HG03565 (cell line): ENCODE data around the gene TAX1BP1.
"Not testable (repeated sequence)": the region's sequence is repeated elsewhere in the genome, so short reads cannot be mapped to it uniquely, and the experiment has no call there.

ENCODE experiments used
- ATAC-seq: cut with Tn5 transposase; IDR thresholded peaks from one replicate; pipeline ENCODE4 v1.9.1; 2021; ENCODE audit warnings: mild to moderate bottlenecking, moderate library complexity; ENCODE audit not compliant: unreplicated experiment

TAX1BP1 gene

DNA sequence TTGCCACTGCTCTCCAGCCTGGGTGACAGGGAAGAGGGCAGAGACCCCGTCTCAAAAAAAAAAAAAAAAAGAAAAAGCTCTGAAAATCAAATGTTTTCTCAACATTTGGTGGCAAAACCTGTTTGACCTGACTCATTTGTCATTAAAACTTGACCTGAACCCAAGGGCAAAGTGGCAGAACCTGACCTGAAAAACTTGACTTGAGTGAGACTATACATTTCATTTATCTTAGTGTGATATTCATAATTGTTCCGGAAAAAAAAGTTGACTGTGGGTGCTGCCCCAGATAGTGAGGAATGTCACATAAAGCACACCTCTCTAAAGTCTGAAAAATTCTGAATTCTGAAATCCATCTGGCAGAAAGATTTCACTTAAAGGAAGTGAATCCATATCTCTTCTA, 2.3 kb upstream of the TAX1BP1 start:
- no peak for ATAC-seq

DNA sequence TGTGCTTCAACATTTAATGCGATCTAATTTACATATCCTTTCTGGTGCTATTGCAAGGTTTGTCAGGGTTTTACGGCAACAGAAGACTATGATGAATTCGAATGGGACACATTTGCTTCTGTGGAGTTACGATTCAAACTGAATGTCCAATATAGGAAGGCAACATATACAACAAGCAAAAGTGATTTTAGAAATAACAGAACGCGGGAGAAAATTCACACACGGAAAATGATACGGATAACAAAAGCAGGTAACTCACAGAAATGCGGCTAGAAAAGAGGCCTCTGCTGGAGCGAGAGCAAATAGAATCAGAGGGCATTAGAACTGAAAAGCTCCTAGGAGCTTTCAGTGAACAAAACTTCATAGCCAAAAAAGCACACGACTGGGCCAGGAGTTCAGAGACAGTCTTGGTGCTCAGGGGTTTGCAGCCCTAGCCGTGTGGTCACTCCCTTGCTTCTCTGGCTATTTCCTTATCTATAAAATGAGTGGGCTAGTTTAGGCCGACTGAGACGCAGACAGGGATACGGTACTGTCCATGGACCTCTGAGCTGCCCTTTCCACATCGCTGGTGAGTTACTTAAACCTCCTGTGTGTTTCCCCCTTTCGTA, 557 bp upstream of the TAX1BP1 start:
- ATAC-seq: peak; percentile 22

DNA sequence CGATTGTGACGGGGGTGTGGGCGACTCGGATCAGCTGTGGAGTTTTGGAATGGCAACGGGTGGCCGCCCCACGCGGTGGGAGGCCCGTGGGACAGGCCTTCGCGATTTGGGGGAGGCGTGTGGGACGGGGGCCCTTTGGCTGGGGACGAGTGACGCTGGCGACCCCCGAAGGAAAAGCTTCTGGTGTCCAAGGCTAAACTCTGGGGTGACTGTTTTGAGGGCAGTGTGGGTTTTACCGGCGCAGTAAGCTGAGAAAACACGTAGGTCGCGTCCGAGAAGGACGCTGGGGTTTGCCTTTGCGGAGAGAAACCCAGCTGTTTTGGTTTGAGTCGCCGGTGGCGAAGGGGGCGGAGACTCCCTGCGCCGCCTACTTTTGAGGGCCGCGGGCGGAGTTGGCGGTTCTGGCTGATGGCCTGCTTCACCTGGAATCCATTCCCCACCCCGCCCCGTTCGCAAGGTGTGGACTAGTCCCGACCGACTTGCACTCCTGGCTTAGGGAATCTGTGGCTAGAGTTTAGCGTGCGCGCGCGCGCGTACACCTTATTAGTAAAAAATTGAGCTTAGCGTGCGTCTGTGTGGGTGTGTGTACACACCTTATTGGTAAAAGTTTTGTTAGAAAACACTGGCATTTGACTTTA, 606 bp downstream of the TAX1BP1 start:
- peak; percentile 49 for ATAC-seq

DNA sequence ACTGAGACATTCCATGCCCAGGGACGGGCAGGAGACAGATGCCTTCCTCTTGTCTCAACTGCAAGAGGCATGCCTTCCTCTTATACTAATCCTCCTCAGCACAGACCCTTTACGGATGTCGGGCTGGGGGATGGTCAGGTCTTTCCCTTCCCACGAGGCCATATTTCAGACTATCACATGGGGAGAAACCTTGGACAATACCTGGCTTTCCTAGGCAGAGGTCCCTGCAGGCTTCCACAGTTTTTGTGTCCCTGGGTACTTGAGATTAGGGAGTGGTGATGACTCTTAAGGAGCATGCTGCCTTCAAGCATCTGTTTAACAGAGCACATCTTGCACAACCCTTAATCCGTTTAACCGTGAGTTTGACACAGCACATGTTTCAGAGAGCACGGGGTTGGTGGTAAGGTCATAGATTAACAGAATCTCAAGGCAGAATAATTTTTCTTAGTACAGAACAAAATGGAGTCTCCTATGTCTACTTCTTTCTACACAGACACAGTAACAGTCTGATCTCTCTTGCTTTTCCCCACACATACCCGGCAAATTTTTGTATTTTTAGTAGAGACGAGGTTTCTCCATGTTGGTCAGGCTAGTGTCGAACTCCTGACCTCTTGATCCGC, 2.2 kb downstream of the TAX1BP1 start:
- not testable (repeated sequence) for ATAC-seq

DNA sequence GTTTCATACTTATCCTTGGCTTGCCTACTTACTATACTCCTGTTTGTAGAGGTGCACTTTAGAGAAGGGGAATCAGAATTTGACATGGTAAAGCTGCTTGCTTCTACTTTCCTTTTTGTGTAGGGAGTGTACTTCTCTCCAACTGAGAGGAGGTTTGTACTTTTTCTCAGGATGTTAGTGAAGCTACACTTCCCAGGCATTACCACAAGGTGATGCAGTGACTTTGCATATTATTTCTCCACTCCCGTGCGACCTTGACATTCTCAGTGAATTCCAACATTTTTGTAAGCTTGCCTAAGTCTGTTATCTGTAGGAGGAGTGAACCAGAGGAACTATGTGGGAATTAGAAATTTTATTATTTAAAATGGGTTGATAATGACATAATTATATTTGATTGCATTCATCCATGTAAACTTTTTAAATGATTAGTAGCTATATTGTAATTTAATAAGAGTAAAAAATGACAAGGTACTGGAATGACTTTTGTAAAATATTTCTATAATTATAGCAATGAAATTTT, 5.2 kb downstream of the TAX1BP1 start:
- peak; percentile 30 for ATAC-seq

DNA sequence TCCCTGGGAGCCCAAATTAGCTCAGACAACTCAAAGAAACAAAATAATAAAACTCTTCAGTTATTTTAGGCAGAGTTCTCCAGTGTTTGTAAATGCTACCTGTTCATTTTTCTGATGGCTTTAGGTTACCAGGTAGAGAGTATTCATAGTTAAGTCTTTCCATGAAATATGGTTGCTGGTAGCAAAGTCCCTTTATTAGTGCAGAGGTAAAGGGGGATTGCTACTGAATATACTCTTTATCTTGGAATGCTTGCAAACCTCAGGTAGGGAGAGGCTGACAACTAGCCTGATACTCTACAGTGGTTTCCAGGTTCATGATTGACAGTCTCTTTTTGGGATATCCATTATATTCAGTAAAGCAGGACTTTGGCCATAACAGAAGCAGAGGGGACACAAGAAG, 6.5 kb downstream of the TAX1BP1 start:
- ATAC-seq: no peak

DNA sequence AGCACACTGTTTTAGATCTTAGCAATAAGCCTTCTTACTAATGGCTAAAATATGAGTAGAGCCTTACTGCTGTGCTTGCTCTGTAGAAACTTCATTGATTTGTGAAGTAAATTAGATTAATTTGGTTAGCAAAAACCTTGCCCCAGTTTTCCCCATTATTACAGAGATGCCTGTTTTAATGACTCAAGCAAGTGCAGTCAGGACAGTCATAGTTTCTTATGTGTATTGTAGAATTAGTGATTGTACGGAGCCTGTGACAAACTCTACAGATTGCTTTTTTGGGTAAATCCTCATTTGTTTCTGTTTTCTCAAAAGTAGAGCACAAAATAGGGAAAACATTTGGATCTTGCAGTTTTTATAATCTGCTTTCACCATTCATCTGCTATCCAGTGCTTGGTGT, 7.0 kb downstream of the TAX1BP1 start:
- ATAC-seq: no peak

DNA sequence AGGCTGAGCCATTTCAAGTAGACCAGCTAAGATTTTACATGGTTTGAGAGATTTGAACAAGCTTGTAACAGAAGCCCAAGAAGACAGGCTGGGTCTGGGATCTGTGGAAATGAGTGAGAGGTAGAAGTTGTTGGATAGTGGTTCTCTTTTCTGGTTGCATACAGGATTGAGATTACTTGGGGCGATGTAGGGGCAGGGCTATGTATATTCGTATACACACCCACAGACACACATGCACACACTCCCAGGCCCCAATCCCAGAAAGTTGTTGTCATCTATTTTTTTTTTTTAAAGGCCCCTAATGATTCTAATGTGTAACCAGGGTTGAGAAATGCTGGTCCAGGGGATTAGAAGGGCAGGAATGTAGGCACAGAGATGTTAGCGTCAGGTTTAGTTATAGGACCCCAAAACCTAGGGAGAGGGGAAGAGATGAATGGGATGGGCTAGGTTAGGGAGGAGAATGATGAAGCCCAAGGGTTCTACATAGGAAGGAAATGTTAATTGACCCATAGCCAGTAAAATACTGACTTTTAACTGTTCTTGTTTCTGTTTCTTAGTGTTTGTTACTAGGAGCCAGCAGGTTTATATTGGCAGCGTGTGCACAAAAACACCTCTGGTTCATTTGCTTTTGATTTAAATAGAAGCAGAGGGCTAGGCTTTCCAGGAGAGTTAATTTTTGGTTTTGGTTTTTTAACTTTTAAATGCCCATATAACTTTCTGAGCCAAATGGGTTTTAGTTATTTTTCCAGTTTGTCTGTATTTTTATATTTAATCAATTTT, 7.8 kb downstream of the TAX1BP1 start:
- no peak for ATAC-seq

DNA sequence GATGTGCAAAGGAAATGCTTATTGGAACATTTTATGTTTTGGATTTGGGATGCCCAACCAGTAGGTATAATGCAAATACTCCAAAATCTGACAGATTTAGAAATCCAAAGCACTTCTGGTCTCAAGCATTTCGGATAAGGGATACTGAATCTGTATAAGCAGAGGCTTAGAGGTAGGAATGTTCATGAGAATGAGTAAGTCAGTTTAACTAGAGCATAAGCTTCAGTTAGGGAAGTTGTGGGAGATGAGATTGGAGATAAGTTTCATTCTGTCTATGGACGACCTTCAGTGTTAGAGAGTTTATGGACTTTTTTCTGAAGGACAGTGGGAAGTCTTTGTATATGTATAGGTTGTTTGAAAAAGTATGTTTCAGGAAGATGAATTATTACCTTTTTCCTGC, 10.4 kb downstream of the TAX1BP1 start:
- no peak for ATAC-seq

DNA sequence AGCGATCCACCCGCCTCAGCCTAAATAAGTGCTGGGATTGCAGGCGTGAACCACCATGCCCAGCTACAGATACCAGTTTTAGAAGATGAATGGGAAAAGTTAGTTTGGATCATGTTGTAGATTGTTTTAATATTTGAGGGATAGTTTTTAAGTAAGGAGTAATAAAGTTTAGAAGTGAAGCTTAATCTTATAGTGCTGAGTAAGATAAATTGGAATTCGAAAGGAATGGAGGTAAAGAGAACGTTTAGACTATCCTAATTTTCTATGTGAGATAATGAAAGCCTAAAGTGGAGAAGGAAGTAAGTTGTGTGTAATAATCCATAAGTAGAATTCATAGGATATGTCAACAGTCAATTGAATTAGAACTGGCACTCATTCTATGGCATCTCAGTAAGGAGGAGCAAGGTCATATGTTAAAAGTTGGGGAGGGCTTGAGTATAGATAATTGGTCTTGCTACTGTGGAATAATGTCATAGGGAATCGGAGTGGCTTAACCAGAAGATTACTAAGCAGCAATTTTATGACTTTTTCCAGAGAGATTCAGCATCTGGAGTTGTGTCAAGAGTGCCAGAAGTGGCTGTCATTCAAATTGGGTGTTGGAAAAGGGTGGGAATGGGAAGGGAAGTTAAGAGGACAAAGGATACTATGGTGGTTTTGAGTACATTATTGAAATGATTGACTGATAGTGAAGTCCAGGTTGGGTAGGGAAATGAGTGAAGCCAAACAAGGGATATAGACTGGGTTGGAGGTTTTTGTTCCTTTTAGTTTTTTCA, 12.1 kb downstream of the TAX1BP1 start:
- no peak for ATAC-seq

DNA sequence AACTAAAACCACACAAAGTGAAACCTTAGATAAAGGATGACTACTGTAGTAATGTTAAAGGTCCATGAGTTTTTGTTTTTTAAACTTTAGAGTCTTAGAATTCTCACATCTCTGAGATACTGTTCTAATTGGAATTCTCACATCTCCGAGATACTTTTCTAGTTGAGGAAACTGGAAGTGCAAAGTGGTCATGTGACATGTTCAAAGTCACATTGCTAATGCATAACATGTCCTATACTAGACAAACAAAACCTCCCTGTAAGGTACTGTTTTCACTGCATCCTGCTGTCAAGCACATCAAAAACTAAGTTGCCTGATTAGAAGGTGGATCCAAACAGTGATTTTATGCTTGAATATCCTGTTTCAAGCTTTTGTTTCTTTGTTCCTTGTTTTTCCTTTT, 13.9 kb downstream of the TAX1BP1 start:
- ATAC-seq: no peak

DNA sequence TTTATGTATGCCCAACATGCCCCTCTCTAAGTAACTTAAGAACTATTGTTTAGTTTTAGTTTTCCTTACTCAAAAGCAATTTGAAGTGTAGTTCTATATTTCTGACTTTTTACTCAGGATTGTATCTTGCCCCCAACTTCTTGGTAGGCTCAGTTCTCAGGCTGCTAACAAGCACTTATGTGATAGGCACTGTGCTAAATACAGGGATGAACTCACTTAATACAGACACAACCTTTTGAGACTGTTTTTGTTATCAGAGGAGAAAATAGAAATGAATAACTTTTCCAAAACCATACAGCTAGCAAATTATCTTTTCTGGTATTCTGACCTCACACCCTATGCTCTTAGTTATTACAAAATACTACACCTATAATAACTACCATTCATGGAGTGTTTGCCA, 16.3 kb downstream of the TAX1BP1 start:
- no peak for ATAC-seq

DNA sequence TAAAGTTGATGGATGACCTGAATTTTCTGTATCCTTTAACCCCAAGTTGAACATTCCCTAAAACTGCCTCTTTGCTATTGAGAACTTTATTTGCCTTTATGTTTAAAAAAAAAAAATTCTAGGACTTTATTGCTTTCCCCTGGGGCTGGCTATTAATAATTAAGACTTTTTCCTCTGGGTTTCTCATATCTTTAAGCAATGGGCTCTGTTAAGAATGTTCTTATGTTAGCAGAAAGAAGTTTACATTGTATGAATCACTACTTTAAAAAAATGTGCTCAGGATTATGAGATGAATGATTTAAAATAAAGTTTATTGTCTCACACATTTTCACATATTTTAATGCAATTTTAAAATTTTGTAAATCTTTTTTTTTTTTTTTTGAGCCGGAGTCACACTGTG, 19.5 kb downstream of the TAX1BP1 start:
- ATAC-seq: no peak

DNA sequence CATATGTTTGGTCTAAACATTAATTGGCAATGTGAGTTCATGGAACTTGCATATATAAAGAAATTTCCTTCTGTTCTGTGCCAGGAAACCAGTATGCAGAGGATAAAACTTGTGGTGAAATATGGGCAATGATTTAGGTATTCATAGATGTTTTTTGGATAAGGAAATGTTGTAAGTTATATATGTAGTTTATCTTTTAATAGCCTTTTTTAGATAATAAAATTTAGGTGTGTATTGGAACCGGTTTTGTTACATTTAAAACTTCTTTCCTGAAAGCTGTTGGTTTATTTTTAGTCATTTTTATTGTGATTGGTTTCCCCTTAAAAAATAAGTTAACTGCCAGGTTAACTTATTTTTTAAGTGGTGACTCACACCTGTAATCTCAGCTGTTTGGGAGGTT, 22.1 kb downstream of the TAX1BP1 start:
- ATAC-seq: no peak

DNA sequence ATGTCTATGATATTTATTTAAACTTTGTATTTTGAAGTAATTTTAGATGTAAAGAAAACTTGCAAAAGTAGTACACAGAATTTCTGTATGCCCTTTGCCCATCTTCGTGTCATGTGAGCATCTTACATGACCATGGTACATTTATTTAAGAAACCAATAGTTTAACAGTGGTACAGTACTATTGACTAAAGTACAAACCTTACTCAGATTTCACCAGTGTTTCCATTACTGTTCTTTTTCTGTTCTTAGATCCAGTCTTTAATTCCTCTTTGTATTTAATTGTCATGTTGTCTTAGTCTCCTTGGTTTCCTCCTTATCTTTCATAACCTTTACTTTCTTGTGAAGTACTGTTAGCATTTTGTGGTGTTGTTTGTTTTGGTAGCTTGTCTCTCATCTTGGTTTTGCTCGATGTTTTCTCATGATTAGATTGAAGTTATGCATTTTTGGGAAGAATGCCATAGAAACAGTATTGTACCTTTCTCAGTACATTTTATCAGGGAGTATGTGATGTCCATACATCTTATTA, 24.1 kb downstream of the TAX1BP1 start:
- no peak for ATAC-seq

DNA sequence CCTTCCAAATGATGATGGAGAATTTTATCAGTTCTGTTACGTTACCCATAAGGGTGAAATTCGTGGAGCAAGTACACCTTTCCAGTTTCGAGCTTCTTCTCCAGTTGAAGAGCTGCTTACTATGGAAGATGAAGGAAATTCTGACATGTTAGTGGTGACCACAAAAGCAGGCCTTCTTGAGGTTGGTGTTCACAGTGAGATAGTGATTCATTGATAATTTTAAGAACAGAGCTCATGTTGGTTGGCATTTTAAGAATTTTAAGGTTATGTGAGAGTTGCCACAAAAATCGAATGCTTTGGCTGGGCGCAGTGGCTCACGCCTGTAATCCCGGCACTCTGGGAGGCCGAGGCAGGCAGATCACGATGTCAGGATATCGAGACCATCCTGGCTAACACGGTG, 25.9 kb downstream of the TAX1BP1 start:
- ATAC-seq: no peak

DNA sequence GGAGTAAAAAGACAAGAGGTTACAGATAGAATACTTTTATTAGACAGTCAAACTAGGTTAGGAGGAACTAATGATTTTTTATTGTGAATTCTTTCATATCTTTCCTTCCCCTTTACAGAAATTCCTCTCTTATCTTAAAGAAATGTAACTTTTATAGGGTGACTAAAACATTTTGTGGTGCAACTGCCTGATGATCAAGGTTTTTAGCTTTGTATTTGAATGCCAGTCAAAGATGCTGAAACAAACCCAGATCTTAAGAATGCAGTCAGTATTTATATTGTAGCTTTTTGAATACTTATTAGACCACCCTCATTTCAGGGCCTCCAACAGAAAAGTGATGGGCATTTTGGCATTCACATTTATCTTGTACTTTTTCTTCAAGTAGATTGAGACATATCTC, 27.4 kb downstream of the TAX1BP1 start:
- no peak for ATAC-seq

DNA sequence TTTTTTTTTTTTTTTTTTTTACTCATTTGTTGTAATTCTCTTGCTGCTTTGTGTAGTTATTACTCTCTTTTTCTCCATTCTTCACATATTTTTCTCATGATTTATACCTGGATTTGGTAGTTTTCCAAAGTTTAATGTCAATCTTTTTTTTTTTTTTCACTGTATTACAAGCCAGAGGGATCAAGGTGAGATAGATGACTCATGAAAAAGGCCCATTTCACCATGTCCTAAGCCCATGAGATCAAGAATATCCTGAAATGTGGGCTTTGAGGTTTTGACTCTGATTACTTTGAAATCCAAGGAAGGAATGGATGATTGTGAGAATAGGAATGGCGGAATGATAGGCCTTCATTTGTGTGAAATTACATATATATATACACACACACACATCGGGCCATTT, 31.1 kb downstream of the TAX1BP1 start:
- ATAC-seq: no peak

DNA sequence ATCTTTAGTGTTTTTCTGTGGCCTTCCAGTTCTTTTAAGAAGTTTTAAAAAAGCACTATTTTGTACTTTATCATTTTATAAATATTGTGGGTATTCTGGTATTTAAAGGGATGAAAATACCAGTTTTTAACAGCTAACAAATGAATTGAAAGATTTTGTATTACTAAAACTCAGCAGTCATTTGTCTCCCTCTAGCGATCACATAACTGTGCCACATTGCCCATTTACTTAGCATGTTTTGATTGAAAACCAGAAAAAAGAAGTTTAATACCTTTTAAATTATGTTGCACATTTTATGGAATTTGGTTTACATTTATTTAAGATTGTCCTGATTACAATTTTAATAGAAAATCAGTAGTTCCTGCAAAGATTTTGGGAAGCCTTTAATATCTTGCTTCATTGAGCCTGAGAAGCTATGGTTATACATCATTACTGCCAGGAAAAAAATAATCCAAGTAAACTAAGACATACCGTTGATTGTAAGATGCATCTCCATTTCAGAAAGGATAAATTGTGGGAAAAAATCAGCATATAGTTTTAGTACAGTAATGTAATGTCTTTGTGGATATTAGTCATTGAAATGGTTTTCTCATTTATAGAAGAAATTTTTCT, 34.9 kb downstream of the TAX1BP1 start:
- no peak for ATAC-seq

DNA sequence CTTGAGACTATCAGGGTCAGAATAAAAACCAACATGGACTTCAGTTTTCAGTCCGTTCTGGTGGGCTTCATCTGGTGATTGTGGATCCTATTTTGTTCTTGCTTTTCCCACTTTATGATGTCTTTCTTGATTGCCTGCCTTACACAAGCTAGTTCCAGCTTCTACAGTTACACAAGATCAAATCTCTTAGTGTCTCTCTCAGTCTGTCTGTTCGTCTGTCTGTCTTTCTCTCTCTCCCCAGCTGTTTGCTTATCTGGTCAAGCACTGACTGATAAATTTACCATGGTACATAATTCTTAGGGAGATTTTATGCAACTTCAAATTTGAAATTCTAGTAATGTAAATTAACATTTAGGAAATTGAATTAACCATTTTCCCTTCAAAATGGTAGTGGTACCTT, 35.8 kb downstream of the TAX1BP1 start:
- ATAC-seq: no peak
